ENCODE measurements around the gene ABCB7.

GRCh38 chrX:75045369-75045768 is 110.7 kb downstream of the ABCB7 start:
- TF ChIP-seq CTCF (IDR thresholded peaks at IDR 0.05 in 4 of 5, conservative IDR thresholded peaks at IDR 0.05 in 1 of 5): no peak
- TF ChIP-seq POLR2A (IDR thresholded peaks at IDR 0.05): no peak
